MCF 10A (cell line): Measurements from ENCODE around the gene KIF1A. TPM values are rescaled to one million over a fixed set of nuclear protein-coding genes. Genes with fewer than 3 reads are reported as not detected.

Experiments used
- BruUV-seq: library from RNA; stranded (reverse); fragments of 400-500 nt; replicated peaks from 2 replicates; lab custom pipeline; 2021; lab: Mats Ljungman, UMichigan
- CTCF ChIA-PET: fragments of 300-600 bp; sonication (Branson Sonifier 250); formaldehyde crosslinking; extraction: SDS; loops from one replicate; lab custom pipeline; 2021; ENCODE audit warnings: antibody characterized with exemption, inconsistent platforms; lab: Yijun Ruan, JAX
- POLR2A ChIA-PET: fragments of 300-600, 350-650 bp; sonication (Branson Sonifier 250); formaldehyde crosslinking; extraction: SDS; loops from one replicate; lab custom pipeline; 2020; ENCODE audit warnings: antibody characterized with exemption, inconsistent platforms; lab: Yijun Ruan, JAX
- DNase-seq: peaks from one replicate; pipeline ENCODE4 v3.0.0-alpha.2; 2018; ENCODE audit not compliant: unreplicated experiment
- H3K27ac Mint-ChIP-seq: one replicate; pipeline ENCODE4 v1.8.0; 2022; ENCODE audit warnings: mild to moderate bottlenecking, low read depth, mixed read lengths; ENCODE audit not compliant: unreplicated experiment
- H3K27me3 Mint-ChIP-seq: one replicate; pipeline ENCODE4 v1.8.0; 2022; ENCODE audit warnings: mixed read lengths; ENCODE audit not compliant: insufficient read depth, unreplicated experiment
- H3K36me3 Mint-ChIP-seq: one replicate; pipeline ENCODE4 v1.8.0; 2022; ENCODE audit warnings: mild to moderate bottlenecking, moderate library complexity, mixed read lengths; ENCODE audit not compliant: insufficient read depth, unreplicated experiment
- H3K4me1 Mint-ChIP-seq: one replicate; pipeline ENCODE4 v1.8.0; 2022; ENCODE audit warnings: mixed read lengths; ENCODE audit not compliant: insufficient read depth, unreplicated experiment
- H3K4me3 Mint-ChIP-seq: one replicate; pipeline ENCODE4 v1.8.0; 2022; ENCODE audit warnings: mild to moderate bottlenecking, moderate library complexity, mixed read lengths; ENCODE audit not compliant: unreplicated experiment
- H3K9me3 Mint-ChIP-seq: one replicate; pipeline ENCODE4 v1.8.0; 2022; ENCODE audit warnings: mixed read lengths; ENCODE audit not compliant: unreplicated experiment
- CTCF ChIP-seq: fragments of 200-600 bp; IDR thresholded peaks from one replicate; pipeline ENCODE4 v1.8.0; 2022; ENCODE audit warnings: antibody characterized with exemption, mild to moderate bottlenecking; ENCODE audit not compliant: unreplicated experiment
- intact Hi-C: fragments of 100-400 bp; cut with micrococcal nuclease; formaldehyde crosslinking; loops from 2 replicates; pipeline ENCODE4 v1.14.1; 2022
- total RNA-seq: library from RNA; stranded (reverse); gene quantifications from 2 replicates; pipeline ENCODE4 v1.2.3, GENCODE V29; 2022

Gene KIF1A
- total RNA-seq, 1 experiment from 2014 or later, result not detected

GRCh38 chr2:240775905-240776304 is 44.1 kb downstream of the KIF1A start:
- H3K27ac Mint-ChIP-seq, result no peak overlapping the region
- H3K36me3 Mint-ChIP-seq, result no peaks in the 10 kb centered on the region
- H3K4me1 Mint-ChIP-seq, result no peaks in the 10 kb centered on the region
- POLR2A ChIA-PET, result no interaction called here
- no TSS peak for BruUV-seq
- CTCF ChIA-PET, result no interaction called here
- intact Hi-C loops, result no loop called here
- no peak for DNase-seq
- H3K4me3 Mint-ChIP-seq, result no peak overlapping the region
- no peaks in the 10 kb centered on the region for H3K27me3 Mint-ChIP-seq
- H3K9me3 Mint-ChIP-seq, result no peaks in the 10 kb centered on the region
- no peak for TF ChIP-seq CTCF

DNA sequence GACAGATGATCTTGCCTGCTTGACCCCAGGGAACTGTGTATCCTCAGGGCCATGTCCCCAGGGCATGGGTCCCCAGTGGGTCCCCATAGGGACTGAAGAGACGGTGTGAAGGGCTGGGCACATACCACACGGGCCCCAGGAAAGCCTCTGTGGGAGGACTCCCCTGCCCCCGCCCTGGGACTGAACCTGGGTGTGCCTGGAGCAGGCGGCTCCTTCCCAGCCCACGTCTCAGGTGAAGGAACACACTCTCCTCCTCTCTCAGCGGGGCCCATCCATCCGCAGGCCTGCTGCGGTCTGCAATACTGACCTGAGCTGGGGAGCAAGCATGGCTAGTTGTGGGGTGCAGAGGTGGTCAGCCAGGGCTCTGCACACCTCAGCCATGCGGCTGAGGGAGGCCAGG is 45.2 kb downstream of the KIF1A start:
- Mint-ChIP-seq H3K9me3 (no peaks in the 10 kb centered on the region), H3K27ac (no peak overlapping the region), H3K27me3 (no peaks in the 10 kb centered on the region), H3K36me3 (no peaks in the 10 kb centered on the region), H3K4me1 (no peaks in the 10 kb centered on the region), H3K4me3 (no peak overlapping the region)
- no peak for TF ChIP-seq CTCF
- no peak for DNase-seq
- intact Hi-C loops, result no loop called here
- BruUV-seq, result no TSS peak
- ChIA-PET CTCF (interaction anchor here (0.5 to 0.7 kb wide), 2 partner anchors 74 to 251 kb away, joined by 3 read pairs; no protein-coding TSS in a partner anchor), POLR2A (no interaction called here)

GRCh38 chr2:240769096-240769495 is 50.9 kb downstream of the KIF1A start:
- Mint-ChIP-seq H3K27ac (no peak overlapping the region), H3K36me3 (no peaks in the 10 kb centered on the region), H3K4me3 (no peak overlapping the region), H3K4me1 (no peaks in the 10 kb centered on the region), H3K27me3 (no peaks in the 10 kb centered on the region), H3K9me3 (no peaks in the 10 kb centered on the region)
- ChIA-PET POLR2A (no interaction called here), CTCF (no interaction called here)
- no peak for TF ChIP-seq CTCF
- no peak for DNase-seq
- intact Hi-C loops, result no loop called here
- BruUV-seq, result no TSS peak

DNA sequence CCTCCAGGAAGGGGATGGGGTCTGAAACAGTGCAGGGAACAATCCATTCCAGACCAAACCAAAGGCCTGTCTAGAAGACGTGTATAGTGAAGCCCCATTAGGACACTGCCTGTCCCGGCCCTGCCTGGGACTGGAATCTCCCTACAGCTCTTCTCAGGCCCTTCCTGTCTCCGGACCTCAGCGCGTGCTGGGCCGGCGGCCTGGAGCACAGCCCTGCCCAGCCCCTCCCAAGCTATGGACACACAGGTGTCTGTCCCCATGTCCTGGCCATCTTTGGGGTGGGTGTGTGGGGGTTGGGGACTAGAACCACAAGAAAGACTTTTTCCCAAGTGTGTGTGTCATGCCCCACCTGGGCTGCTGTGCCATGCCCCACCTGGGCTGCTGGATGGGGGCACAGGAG is 51.8 kb downstream of the KIF1A start:
- ChIA-PET CTCF (interaction anchor here (0.7 kb wide), 1 partner anchor 58 kb away, joined by 3 read pairs; no protein-coding TSS in a partner anchor), POLR2A (no interaction called here)
- DNase-seq, result no peak
- Mint-ChIP-seq H3K4me1 (no peaks in the 10 kb centered on the region), H3K9me3 (no peaks in the 10 kb centered on the region), H3K27ac (no peak overlapping the region), H3K27me3 (no peaks in the 10 kb centered on the region), H3K4me3 (no peak overlapping the region), H3K36me3 (no peaks in the 10 kb centered on the region)
- TF ChIP-seq CTCF, result no peak
- intact Hi-C loops, result no loop called here
- BruUV-seq, result no TSS peak
